Anterior cingulate cortex (tissue), 58 donors: ENCODE results near the gene DDAH1.

Experiments used
- DNase-seq, 58 donors: peaks; one replicate each; lab custom pipeline; 2025; lab: John Stamatoyannopoulos, UW

DDAH1 gene

DNA sequence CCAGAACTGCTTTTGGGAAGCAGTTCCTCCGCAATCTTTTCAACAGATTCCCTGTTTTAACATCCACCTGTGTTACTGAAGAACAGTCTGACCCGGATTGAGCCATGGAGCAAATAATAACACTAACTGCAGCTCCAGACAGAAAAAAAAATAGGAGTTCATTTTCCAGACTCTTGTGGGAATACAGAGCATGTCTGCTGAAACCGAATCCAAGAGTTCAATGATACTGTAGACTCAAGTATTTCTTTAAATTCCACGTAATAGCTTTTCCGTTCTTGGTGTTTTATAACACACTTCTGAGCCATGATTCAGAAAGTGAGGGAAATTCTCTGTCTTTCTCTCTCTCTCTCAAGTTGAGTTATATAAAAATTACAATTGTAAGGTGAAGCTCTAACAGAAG, 60.6 kb downstream of the DDAH1 start:
- DNase-seq = no peak

- DNase-seq = no peak
Measured at GRCh38 chr1:85398391-85399064, 66.4 kb downstream of the DDAH1 start.

GRCh38 chr1:85397490-85398032, 67.4 kb downstream of the DDAH1 start:
- no peak for DNase-seq

- no peak for DNase-seq
Measured at GRCh38 chr1:85396194-85396593, 68.8 kb downstream of the DDAH1 start.

GRCh38 chr1:85394130-85394529, 70.8 kb downstream of the DDAH1 start:
- no peak for DNase-seq

- no peak for DNase-seq
Measured at GRCh38 chr1:85393490-85393889, 71.5 kb downstream of the DDAH1 start.

DNA sequence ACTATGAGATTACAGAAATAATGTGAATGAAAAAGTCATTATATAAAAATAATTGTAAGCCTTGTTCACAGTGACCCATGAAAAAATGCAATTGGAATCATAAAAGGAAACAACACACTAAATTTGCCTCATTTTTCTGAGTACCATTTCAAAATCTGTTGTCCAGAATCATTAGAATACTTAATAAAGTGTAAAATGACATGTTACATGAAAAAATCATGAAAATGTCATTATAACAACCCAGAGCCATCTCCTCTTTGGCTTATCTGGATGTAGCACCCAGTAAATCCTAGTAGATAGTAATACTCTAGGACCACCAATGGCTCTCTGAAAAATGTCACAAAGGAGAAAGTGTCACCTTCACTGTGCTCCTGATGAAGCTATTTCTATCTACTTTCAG, 76.5 kb downstream of the DDAH1 start:
- no peak for DNase-seq

- no peak for DNase-seq
Measured at GRCh38 chr1:85387781-85388180, 77.2 kb downstream of the DDAH1 start.

GRCh38 chr1:85386068-85386722, 78.8 kb downstream of the DDAH1 start:
- no peak for DNase-seq

DNA sequence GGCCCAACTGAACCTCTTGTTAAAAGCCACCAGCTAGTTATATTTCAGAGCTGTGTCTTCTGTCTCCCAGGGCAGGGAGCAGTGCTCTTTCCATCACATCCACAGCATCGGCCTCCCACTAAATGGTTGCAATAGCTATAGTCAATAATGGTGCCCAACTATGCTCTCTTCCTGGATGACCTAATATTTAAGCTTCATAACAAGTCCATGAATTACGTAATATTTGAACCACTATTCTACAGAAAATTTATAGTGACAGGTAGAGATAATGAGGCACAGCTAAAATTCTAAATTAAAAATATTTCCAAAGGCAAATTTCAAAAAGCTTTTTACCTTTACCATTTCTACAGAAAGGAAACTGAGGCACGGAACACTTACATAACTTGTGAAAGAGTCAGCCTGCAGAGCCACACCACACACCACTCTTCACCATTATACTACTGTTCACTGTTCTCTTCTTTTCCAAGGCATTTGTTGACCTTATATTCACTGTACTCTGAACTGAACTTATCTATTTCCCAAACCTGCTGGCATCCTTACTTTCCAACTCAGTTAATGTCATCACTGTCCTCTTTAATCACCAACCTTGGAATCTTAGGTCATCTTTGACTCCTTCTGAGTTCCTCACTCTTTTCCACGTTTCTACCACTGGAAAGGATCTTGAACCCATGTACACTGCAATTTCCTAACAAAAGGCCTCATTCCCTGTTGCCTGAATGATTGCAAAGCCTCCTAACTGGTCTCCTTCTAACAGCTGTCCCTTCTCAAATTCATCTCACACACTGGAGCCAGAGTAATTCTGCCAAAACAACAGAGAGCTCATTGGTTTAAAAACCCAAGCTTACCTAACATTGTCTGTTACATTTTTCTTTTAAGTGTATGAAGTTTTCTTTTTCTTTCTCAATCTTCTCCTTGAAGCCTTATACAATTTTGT, 85.5 kb downstream of the DDAH1 start:
- no peak for DNase-seq

DNA sequence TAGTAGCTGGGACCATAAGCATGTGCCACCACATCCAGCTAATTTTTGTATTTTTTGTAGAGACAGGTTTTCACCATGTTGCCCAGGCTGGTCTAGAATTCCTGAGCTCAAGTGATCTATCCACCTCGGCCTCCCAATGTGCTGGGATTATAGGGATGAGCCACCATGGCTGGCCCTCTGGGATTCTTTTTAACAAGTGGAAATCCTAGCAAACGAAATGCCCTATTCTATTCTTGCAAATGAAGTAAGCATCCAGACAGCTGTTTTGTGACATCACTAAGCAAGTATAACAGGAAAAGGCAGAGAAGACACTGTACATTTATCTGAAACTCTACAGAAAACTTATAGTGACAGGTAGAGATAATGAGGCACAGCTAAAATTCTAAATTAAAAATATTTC, 86.4 kb downstream of the DDAH1 start:
- DNase-seq = no peak

GRCh38 chr1:85376356-85376755, 88.6 kb downstream of the DDAH1 start:
- DNase-seq = no peak

DNA sequence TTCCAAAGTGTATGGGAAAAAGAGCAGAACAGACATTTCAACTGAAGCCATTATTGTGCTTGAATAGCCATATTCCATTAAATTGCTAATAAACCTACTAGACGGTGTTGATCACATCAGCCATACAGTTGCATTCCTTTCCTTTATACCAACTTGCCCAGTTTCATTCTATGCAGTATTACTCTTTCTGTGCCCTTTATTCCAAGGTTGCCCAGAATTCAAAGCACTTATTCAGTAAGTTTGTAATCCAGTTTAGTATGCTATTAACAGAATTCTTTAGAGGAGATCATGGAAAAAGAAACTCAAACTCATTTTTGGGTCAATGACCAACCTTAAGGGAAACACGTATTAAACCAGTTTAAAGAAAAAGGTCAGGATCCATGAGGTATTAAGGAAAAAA, 89.5 kb downstream of the DDAH1 start:
- no peak for DNase-seq

- no peak for DNase-seq
Measured at GRCh38 chr1:85374160-85374559, 90.8 kb downstream of the DDAH1 start.

- no peak for DNase-seq
Measured at GRCh38 chr1:85373378-85373708, 91.6 kb downstream of the DDAH1 start.

DNA sequence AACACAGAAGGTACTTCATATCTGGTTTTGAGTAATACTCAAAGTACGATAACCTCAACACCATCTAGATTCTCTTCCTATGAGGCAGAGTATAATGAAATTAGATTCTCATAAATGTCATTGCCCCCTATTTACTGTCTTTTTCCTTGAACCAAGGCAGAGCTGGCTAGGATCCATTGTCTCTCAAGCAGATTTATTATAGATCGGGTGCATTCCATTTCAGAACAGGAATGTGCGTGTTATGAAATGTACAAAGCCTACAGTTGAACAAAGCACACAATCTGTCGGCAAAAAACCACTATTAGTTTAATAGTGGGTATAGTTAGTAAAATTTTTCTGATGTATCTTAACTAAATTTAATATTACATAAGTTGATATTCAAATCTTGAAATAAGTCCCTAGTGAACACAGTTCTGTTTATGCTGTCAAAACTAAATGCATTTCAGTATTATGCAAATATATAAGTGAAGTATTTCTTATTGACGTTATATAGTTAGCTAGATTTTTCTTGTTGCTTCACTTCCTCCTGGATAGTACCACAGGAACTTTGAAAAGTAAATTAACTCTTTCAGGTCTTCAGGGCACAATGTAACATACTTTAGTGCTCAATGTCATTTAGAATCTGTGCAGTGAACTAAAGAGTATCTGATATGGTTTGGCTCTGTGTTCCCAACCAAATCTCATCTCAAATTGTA, 92.1 kb downstream of the DDAH1 start:
- no peak for DNase-seq

- DNase-seq = no peak
Measured at GRCh38 chr1:85371021-85371420, 93.9 kb downstream of the DDAH1 start.

DNA sequence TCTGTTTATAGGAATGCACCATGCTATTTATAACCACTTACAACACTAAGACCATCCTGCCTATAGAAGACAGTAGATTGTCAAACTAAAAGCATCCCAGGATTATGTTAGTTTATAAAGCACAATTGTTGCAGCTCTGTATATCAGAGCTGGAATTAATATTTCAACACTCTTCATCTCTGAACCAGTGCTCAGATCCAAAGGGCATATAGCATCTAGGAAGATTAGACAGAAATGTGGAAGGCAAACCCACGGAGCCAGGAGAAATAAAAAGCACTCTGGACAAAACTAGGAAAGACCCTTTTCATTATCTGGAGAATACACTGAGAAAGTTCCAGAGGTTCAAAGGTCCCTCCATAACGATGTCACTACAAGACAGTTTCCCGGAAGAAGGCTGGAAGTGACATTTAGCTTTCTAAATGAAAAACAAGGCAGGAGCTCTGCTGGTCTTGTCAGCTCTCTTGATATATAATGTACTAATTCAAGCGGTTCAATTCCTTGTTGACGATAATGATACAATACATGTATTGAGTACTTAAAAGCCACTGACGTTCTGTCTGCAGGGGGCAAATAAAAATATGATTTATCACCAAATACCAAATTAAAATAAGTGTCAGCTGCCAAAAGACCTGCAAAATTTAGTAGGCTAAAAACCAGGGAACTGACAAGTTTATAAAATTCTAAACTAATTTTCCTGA, 96.7 kb downstream of the DDAH1 start:
- DNase-seq = no peak

DNA sequence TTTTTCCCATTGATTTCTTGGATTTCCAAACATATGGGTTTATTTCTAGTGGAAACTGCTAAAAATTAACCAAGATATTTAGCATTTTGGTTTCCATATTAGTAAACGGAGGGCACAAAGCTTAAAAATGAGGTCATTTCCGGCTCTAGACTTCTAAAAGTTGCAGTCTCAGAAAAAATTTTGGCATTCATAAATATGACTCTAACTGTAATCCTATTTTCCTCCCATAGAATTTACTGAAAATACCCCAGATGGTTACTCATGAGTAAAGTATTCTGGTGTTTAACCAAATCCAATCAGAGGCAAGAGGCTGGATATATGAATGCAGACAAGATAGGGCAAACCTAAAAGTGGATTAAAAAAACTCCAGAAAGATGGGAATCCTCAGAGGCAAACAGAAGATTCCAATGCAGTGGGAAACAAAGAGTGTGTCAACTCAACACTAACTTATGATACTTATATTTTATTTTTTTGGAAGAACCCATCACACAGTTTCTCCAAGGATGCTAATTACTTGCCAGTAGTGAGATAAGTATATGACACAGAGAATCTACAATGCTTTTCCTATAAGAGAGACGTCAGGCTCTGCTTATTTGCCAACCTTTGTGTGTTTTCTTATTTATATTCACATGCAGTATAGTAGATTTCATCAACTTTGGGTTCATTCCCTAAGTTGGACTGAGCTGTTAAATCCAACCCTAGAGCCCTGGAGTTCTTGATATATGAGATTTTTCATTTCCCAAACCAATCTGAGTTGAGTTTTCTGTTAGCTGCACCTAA, 98.4 kb downstream of the DDAH1 start:
- DNase-seq = no peak
